HG03064 (cell line): ENCODE results near the gene LEMD2.

Experiments used
- ATAC-seq: cut with Tn5 transposase; IDR thresholded peaks from one replicate; pipeline ENCODE4 v1.9.1; 2021; ENCODE audit warnings: low read depth; ENCODE audit not compliant: unreplicated experiment

Gene LEMD2

GRCh38 chr6:33820243-33820642 lies 31.3 kb upstream of the LEMD2 start:
- no peak for ATAC-seq

DNA sequence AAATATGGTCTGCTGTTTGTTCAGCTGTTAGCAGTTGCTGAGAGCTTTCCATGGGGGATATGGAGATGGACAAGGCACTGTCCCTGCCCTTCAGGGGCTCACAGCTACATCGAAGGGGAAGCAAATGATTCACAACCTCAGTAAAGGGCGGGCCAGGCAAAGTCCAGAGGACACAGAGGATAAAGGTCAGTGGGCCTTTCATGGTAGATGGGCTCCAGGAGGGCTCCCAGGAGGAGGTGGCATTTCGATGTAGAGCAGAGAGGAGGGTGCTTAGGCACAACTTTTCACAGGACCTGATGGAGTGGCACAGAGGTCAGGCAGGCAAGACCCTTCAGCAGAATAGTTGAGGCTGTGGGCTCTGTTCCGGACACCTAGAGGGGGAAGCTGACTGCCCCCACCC lies 30.1 kb upstream of the LEMD2 start:
- no peak for ATAC-seq

GRCh38 chr6:33818293-33818692 lies 29.4 kb upstream of the LEMD2 start:
- no peak for ATAC-seq

DNA sequence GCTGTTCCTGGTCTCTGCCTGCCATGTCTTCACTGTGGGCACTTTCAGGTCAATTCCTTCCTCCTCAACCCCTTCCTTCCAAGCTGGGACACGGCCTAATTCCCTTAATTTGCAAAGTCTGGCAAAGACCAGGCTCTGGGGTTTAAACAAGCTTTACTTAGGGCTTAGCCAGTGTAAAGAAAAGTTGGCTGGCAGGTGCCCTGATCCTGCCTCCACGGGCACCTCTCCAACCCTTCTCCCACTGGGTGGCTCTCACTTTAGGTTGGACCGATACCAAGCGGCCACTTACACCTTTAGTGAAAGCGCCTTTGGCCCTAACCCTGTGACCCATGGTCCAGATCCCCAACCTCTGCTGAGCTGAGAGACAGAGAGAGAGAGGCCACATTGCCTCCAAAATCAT lies 28.6 kb upstream of the LEMD2 start:
- ATAC-seq: no peak

DNA sequence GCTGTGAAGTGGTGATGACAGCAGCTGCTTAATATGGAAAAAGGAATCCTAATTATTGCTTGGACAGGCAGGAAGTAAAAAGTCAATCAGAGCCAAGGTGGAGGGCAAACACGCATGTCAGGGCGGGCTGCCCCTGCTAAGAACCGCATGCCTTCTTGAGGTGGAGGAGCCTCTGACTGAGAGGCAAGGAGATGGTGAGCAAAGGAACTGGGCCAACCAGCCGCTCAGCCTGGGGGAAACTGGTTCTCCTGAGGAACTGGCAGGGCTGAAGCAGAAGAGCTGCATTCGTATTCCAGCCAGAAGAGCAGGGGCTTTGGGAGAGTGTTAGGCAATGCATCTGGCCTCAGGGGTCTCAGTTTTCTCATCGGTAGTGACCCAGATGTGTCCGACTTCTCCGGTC lies 28.0 kb upstream of the LEMD2 start:
- ATAC-seq: no peak

- no peak for ATAC-seq
Measured at GRCh38 chr6:33815854-33816253, 26.9 kb upstream of the LEMD2 start.

- ATAC-seq: no peak
Measured at GRCh38 chr6:33813990-33814985, 25.4 kb upstream of the LEMD2 start.

DNA sequence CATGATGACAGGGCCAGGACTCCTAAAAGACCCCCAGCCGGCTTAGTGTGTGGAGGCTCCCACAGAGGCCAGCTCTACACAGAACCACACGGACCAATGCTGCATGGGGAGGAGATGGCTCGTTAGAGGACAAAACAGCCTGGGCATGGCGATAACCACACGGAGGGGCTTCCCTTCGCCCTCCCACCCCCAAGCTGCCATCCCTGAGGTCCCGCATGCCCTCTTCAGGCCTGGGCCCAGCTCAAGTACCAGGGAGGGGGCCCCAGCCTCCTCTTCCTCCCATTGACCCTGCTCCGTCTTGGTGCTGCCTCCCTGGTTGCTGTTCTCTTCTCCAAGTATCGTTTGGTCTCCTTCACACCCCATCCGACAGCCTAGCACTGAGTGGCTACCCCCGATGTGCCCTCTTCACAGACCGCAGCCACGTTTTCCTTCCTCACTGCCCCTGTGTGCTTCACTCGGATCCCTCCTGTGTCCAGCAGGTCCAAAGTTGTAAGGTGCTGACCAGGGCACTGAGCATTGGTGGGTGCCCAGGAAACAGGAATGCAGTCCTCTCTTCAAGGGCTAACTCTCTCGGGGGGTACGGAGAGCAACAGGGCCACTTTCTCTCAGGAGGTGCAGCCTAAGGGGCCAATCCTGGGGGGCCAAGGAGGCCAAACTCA lies 24.4 kb upstream of the LEMD2 start:
- ATAC-seq: no peak

- ATAC-seq: no peak
Measured at GRCh38 chr6:33812669-33813068, 23.7 kb upstream of the LEMD2 start.

DNA sequence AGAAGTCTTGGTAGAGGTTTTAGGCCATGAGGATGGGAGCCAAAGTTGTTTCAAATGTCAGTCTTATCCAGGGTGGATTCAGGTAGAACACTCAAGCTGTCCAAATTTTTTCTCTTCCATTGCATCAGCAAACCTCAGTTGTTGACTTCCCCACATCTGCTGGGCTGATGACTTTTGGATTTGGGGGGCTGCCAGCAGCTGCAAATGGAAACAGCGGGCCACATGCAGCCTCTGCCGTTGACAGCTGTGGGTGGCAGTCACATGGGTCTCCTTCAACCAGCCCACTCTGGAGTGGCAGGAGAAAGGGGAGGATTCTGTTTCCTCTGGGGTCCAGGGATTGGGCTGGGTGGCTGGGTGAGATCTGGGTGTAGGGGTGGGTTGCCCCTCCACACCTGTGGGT lies 20.7 kb upstream of the LEMD2 start:
- ATAC-seq: no peak

GRCh38 chr6:33808641-33809180 lies 19.8 kb upstream of the LEMD2 start:
- no peak for ATAC-seq

DNA sequence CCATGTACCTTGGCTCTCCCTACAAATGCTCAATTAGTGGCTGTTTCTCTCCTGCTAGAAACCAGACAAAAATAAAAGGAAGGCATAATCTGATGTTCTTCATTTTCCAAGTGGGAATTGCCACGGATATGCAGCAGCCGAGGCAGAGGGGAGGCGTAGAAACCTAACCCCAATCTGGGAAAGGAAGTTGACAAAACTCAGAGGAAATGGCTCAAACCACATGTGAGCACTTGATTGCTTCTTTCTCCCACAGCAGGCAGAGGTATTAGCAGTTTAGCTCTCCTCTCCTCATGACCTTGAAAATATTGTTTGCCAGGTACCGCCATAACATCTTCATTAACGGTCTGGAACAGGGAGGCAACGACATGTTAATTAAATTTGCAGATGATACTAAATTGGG lies 18.7 kb upstream of the LEMD2 start:
- no peak for ATAC-seq

- no peak for ATAC-seq
Measured at GRCh38 chr6:33806841-33807240, 17.9 kb upstream of the LEMD2 start.

DNA sequence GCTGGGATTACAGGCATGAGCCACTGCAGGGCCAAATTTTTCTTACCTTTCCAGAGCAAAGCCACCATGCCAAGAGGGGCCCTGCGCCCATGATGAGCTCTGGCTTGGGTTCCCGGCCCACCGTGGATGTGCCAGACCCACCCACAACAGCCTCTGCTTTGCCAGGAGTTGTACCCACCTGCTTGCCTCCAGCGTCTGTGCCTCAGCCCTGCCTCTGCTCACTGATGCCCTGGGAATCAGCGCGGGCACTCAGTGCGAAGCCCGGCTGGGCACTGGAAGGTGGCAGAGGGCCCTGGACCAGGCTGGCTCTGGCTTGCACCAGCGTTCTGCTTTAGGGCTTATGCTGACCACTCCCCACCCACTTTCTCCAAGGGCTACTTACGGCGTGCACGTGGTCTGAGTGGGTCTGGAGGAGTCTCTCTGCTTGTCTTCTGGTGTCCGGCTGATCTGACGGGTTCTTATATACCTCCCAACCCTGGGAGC lies 14.7 kb upstream of the LEMD2 start, which contains the start of gene MLN:
TSS of gene MLN (minus strand) at position 433 of the 483 bp plus-strand sequence. CDS start 2,840 bp downstream, outside the sequence.
- no peak for ATAC-seq

- no peak for ATAC-seq
Measured at GRCh38 chr6:33802186-33802958, 13.4 kb upstream of the LEMD2 start.

GRCh38 chr6:33801611-33802010 lies 12.7 kb upstream of the LEMD2 start:
- no peak for ATAC-seq

- no peak for ATAC-seq
Measured at GRCh38 chr6:33800248-33800969, 11.5 kb upstream of the LEMD2 start.

- no peak for ATAC-seq
Measured at GRCh38 chr6:33799454-33800113, 10.7 kb upstream of the LEMD2 start.

DNA sequence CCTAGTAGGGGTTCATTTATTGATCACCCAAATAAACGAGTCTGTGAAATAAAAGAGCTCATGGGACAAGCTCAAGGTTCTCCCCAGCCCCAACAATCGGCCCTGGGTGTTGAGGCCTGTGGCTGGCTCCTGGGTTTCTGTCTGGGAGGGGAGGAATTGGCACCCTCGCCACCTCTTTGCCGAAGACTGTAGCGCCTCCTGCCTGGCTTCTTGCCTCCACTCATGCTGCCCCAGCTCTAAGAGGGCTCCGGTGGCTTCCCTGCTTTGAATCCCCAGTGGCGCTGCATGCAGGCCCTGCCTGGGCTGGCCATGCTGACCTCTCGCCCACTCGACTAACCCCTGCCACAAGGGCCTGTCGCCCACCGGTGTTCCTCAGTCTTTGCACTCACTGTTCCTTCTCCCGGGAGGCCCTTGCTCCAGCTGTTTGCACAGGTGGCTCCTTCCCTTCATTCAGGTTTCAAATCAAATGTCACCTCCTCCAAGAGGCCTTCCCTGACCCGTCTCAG lies 9.5 kb upstream of the LEMD2 start:
- ATAC-seq: no peak
